ENCODE data around the gene OSBP2.

DNA sequence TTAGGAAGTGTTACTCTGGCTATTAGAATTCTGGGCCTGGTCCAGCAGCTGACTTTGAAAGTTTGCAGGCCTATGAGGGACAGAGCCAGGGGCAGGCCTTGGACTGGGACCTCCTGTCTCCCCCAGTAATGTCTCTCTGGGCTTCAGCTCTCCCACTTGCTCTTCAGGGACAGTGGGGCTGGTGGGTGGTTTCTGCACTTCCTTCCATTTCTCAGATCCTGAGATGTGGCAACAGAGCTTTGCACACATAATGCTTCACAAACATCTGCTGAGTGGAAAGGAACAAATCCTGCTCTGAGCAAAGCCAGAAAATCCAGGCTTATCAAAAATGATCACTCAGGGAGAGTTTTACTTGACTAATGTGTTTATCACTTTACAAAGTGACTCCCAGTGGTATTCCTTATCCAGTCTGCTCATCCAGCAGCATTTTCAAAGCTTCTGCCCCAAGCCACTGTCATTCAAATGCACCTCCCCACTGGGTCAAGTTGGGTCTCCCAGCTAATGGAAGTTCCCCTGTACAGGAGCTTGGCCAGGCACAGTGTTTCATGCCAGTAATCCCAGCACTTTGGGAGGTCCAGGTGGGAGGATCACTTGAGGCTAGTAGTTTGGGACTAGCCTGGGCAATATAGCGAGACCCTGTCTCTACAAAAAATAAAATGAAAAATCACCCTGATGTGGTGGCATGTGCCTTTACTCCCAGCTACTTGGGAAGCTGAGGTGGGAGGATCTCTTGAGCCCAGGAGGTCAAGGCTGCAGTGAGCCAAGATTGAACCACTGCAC, 13.5 kb upstream of the OSBP2 start:
- TF ChIP-seq, protein P1, sequence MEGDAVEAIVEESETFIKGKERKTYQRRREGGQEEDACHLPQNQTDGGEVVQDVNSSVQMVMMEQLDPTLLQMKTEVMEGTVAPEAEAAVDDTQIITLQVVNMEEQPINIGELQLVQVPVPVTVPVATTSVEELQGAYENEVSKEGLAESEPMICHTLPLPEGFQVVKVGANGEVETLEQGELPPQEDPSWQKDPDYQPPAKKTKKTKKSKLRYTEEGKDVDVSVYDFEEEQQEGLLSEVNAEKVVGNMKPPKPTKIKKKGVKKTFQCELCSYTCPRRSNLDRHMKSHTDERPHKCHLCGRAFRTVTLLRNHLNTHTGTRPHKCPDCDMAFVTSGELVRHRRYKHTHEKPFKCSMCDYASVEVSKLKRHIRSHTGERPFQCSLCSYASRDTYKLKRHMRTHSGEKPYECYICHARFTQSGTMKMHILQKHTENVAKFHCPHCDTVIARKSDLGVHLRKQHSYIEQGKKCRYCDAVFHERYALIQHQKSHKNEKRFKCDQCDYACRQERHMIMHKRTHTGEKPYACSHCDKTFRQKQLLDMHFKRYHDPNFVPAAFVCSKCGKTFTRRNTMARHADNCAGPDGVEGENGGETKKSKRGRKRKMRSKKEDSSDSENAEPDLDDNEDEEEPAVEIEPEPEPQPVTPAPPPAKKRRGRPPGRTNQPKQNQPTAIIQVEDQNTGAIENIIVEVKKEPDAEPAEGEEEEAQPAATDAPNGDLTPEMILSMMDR (IDR thresholded peaks at IDR 0.05 in 8 of 11, conservative IDR thresholded peaks at IDR 0.05 in 3 of 11), result no peak
- TF ChIP-seq POLR2A (IDR thresholded peaks at IDR 0.05), result no peak
- no peak for TF ChIP-seq POLR2AphosphoS5 (IDR thresholded peaks at IDR 0.05)
